Measurements from ENCODE around the gene MMP17.

The MMP17 gene

GRCh38 chr12:131847456-131847855, 19.3 kb downstream of the MMP17 start:
- DNase-seq (ENCODE audit: low read depth in 2 of 2, low spot score in 1 of 2): no peak

DNA sequence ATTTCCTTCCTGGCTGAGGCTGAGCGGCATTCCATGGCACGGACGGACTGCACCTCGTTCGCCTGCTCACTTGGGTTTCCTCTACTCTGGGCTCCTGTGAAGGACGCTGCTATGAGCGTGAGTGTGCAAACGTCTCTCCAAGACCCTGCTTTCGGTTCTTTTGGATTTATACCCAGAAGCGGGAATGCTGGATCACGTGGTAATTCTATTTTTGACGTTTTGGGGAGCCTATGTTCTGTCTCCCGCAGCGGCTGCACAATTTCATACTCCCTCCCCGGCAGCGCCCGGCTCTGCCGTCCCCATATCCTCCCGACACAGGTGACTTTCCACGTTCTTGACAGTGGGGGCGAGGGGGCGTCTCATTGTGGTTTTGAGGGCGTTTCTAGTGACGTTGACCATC, 20.6 kb downstream of the MMP17 start:
- DNase-seq (ENCODE audit: low read depth in 2 of 2, low spot score in 1 of 2): no peak

- DNase-seq (ENCODE audit: low read depth in 2 of 2, low spot score in 1 of 2): no peak
Measured at GRCh38 chr12:131849700-131850553, 21.7 kb downstream of the MMP17 start.

DNA sequence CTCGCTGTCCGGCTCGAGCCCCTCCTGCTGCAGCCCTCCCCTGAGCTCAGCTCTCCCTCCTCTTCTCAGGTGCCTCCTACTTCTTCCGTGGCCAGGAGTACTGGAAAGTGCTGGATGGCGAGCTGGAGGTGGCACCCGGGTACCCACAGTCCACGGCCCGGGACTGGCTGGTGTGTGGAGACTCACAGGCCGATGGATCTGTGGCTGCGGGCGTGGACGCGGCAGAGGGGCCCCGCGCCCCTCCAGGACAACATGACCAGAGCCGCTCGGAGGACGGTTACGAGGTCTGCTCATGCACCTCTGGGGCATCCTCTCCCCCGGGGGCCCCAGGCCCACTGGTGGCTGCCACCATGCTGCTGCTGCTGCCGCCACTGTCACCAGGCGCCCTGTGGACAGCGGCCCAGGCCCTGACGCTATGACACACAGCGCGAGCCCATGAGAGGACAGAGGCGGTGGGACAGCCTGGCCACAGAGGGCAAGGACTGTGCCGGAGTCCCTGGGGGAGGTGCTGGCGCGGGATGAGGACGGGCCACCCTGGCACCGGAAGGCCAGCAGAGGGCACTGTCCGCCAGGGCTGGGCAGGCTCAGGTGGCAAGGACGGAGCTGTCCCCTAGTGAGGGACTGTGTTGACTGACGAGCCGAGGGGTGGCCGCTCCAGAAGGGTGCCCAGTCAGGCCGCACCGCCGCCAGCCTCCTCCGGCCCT, 22.8 kb downstream of the MMP17 start:
- no peak for DNase-seq (ENCODE audit: low read depth in 2 of 2, low spot score in 1 of 2)

- DNase-seq (ENCODE audit: low read depth in 2 of 2, low spot score in 1 of 2): no peak
Measured at GRCh38 chr12:131851741-131852550, 23.8 kb downstream of the MMP17 start.

GRCh38 chr12:131852551-131853299, 24.5 kb downstream of the MMP17 start:
- no peak for DNase-seq (ENCODE audit: low read depth in 2 of 2, low spot score in 1 of 2)

- no peak for DNase-seq (ENCODE audit: low read depth in 2 of 2, low spot score in 1 of 2)
Measured at GRCh38 chr12:131853832-131854797, 25.9 kb downstream of the MMP17 start.

GRCh38 chr12:131854861-131855476, 26.8 kb downstream of the MMP17 start:
- no peak for DNase-seq (ENCODE audit: low read depth in 2 of 2, low spot score in 1 of 2)

GRCh38 chr12:131855521-131856142, 27.4 kb downstream of the MMP17 start:
- no peak for DNase-seq (ENCODE audit: low read depth in 2 of 2, low spot score in 1 of 2)

GRCh38 chr12:131856366-131857097, 28.3 kb downstream of the MMP17 start:
- no peak for DNase-seq (ENCODE audit: low read depth in 2 of 2, low spot score in 1 of 2)

GRCh38 chr12:131857908-131858850, 30.0 kb downstream of the MMP17 start:
- no peak for DNase-seq (ENCODE audit: low read depth in 2 of 2, low spot score in 1 of 2)

DNA sequence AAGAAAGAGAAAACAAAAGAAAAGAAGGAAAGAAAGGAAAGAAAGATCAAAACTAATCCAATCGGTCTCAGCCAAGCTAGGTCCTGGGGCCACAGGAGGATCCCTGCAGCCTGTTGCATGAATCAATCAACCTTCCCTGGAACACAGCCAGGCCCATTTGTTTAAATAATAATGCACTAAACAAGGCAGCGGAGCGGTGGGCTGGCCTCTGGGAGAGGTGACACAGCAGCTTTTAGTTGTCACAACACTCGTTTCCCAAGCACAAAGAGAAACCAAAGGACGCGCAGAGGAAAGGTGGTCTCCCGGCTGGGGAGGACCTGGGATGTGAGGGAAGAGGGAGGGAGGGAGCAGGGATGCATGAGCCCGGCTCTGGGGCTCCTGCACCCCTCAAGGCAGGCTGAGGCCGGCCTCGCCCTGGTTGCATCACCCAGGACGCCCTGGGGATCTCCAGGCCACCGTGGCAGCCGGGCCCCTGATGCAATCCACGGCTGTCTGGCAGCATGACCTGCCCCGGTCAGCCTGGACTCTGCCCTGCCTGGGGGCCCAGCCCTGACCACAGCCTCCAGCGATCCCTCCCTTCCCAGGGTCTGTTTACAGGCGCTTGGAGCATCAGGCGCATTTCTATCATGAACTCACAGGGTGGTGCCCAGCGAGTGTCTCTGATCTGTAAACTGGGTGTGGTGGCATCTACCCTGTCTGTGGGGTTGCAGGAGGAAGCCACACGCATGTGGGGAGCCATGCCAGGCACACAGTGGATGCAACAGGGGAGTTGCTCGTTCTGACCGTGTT, 32.5 kb downstream of the MMP17 start:
- no peak for DNase-seq (ENCODE audit: low read depth in 2 of 2, low spot score in 1 of 2)

GRCh38 chr12:131861261-131862083, 33.3 kb downstream of the MMP17 start:
- no peak for DNase-seq (ENCODE audit: low read depth in 2 of 2, low spot score in 1 of 2)

DNA sequence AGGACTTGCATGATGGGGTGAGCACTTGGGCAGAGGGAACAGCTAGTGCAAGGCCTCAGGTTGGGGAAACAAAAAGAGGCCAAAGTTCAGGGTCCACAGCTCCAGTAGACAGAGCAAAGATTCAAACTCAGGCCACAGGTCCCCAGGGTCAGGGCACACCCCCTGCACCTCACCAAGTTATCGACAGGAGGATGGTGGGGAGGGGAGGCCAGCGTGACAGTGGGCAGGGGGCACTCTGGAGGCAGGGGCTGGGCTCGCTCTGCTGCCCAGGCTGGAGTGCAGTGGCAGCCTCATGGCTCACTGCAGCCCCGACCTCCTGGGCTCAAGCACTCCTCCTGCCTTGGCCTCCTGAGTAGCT, 33.9 kb downstream of the MMP17 start:
- DNase-seq (ENCODE audit: low read depth in 2 of 2, low spot score in 1 of 2): no peak

GRCh38 chr12:131862600-131862993, 34.4 kb downstream of the MMP17 start:
- no peak for DNase-seq (ENCODE audit: low read depth in 2 of 2, low spot score in 1 of 2)

All from stimulated activated CD8-positive, alpha-beta memory T cell treated with anti-CD3 and anti-CD28 coated beads, Interleukin-4, amount 100 ng/mL, for 4 hours (primary cell).